GM19328 (cell line): ENCODE data around the gene KRTAP10-3.
"Not testable (repeated sequence)": the region's sequence is repeated elsewhere in the genome, so short reads cannot be mapped to it uniquely, and the experiment has no call there.

Experiments used
- ATAC-seq: cut with Tn5 transposase; IDR thresholded peaks from one replicate; pipeline ENCODE4 v1.9.1; 2021; ENCODE audit warnings: mild to moderate bottlenecking, moderate library complexity; ENCODE audit not compliant: unreplicated experiment

Gene KRTAP10-3

GRCh38 chr21:44558695-44559094, at the start of gene KRTAP10-3:
TSS of gene KRTAP10-3 (minus strand) at chr21:44558795. CDS start at chr21:44558715, 80 bp downstream.
- ATAC-seq, result no peak

DNA sequence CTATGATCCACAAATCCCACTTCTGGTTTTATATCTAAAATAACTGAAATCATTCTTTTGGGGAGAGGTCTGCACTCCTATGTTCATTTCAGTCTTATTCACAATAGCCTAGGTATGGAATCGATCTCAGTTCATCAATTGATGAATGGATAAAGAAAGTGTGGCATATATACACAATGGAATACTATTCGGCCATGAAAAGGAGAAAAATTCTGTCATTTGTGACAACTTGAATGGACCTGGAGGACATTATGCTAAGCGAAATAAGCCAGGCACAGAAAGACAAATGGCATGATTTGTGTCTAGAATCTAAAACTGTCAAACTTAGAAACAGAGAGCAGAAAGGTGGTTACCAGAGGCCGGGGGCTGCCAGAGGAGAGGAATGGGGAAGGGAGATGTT, 47.9 kb upstream of the KRTAP10-3 start:
- no peak for ATAC-seq

DNA sequence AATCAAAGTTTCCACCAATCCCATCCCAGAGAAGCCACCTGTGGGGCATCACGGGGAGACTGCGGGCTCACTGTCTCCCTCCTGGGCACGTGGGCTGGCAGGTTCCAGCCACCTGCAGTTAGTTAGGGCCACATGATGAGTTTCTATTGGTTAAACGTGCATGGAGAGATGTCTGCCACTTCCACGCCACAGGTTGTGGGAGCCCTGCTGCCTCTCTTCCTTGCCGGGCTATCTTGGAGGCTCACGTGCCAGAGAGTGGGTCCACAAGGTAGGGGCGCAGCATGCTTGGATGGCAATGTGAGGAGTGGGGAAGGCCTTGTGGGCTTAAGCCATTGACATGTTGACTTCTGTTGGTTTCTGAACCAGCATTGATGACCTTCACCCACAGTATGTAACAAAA, 45.3 kb upstream of the KRTAP10-3 start:
- ATAC-seq, result no peak

GRCh38 chr21:44603109-44603875, 44.7 kb upstream of the KRTAP10-3 start:
- no peak for ATAC-seq

GRCh38 chr21:44602463-44602850, 43.9 kb upstream of the KRTAP10-3 start:
- no peak for ATAC-seq

- no peak for ATAC-seq
These were observed 43.2 kb upstream of the KRTAP10-3 start for GRCh38 chr21:44601596-44602462.

- not testable (repeated sequence) for ATAC-seq
These were observed 42.5 kb upstream of the KRTAP10-3 start for GRCh38 chr21:44601091-44601490.

DNA sequence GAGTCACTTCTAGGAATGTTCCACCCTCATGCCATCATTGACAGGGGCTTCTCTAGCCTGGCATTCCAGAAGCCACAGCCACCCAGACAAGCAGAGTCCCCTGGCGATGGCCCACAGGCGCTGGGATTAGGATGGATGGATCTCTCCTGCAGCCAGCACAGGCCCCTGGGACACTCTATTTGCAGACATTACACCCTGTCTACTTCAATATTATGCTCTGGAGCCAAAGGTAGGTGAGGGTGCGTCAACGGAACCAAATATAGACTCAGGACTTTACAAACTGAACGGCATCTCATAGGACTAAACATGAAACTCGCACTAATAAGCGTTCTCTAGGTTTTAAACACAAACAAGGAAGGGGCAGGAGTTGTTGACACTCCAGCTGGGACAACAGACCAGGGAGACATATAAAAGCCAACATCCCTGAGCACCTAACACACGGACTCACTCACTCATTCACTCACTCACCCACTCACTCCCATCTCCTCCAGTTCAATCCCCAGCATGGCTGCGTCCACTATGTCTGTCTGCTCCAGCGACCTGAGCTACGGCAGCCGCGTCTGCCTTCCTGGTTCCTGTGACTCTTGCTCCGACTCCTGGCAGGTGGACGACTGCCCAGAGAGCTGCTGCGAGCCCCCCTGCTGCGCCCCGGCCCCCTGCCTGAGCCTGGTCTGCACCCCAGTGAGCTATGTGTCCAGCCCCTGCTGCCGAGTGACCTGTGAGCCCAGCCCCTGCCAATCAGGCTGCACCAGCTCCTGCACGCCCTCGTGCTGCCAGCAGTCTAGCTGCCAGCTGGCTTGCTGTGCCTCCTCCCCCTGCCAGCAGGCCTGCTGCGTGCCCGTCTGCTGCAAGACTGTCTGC, 41.8 kb upstream of the KRTAP10-3 start, which contains the start of gene KRTAP10-7:
Gene KRTAP10-7, plus strand, starts transcription at position 480 of the 861 bp plus-strand sequence. Its CDS starts 25 bp downstream, at position 505.
- ATAC-seq, result not testable (repeated sequence)

- no peak for ATAC-seq
These were observed 40.9 kb upstream of the KRTAP10-3 start for GRCh38 chr21:44599264-44600029.

- ATAC-seq, result no peak
These were observed 39.5 kb upstream of the KRTAP10-3 start for GRCh38 chr21:44598061-44598460.

DNA sequence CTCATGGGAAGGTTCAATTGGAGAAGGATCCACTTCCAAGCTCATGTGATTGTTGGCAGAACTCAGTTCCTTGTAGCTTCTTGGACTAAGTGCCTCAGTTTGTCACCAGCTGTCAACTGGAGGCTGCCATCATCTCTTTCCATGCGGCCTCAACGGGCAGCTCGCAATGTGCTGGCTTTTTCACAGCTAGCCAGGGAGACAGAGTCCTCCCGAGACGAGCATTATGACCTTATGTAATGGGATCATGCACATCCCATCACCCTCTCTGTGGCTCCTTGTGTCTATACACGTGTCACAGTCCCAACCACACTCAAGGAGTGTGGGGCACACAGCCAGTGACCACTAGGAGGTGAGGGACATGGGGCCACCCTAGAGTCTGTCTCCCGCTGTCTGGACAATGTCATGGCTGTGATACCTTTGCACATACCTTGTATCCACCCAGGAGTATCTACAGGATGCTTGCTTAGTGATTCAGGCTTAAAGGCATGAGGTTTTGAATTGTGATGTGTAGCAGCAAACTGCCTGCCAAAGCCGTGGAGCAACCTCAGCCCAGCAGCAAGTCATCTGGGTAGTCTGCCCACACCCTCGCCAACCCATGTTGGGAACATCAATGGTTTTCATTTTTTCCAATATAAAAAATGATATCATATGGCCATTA, 37.6 kb upstream of the KRTAP10-3 start:
- ATAC-seq, result no peak

DNA sequence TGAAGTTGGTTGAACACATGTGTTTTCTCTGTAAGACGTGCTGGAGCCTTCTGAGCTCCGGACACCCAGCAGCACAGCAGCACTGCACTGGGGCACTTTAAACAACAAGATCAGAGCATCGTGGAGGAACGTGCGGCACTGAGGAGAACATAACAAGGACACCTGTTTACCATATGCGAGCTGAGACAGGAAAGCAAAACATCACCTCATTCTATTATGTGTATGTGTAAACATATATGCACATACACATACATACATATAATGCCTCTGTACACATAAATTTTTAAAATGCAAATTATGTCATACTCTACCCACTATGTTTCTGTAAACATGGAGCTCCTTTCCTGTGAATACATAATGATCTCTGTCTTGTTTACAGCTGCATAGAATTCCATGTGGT, 36.9 kb upstream of the KRTAP10-3 start:
- no peak for ATAC-seq

DNA sequence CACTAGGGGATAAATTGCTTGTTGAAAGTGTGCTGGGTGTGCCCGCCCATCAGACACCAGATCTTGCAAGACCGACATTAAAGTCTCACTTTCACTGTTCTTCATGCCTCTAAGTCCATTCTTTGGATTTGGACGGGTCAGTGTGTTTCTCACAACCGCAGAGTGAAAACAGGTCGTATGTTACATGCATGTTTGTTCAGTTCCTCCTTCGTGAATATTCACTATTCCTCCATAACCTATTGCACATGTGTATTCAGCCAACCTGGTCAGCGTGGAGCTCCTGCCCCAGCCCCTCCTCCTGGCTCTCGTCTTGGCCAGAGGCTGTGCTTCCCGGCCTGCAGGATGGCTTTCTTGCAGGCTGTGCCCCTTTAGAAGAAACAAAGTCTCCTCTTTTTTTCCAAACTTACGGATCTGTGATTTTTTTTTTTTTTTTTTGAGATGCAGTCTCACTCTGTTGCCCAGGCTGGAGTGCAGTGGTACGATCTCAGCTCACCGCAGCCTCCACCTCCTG, 35.9 kb upstream of the KRTAP10-3 start:
- ATAC-seq, result no peak

DNA sequence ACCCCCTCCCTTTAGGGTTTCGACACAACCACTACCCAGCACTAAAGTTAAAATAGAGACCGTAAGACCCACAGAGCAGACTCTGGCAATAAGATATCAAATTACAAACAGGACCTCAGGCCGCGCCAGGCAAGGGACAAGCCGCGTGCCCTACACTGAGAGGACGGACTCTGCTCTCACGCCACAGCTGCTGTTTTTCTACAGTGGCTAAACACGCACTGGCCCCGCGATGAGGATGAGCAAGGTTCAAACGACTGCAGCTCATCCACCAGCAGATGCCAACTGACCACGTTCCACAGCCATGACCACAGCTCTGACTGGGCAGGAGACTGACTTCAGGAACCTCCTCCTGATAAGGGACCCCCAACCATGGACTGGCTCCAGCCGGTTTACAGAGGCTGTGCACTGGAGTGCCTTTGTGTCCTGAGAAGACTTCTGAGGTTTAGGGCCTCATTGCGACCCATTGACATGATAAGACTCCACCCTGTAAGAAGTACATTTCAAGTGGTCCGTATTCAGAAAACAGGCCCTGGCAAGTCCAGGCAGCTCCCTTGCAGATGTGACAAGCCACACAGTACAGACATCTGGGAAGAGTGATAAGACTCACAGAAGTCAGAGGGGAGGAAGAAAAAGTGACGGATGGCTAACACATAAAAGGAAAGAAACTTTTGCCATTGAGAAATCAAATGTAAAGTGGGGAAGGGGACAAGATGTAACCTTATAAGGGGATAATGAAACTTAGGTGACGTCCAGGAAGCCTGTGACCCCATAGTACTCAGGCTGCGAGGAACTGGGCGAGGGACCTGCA, 35.2 kb upstream of the KRTAP10-3 start:
- no peak for ATAC-seq

DNA sequence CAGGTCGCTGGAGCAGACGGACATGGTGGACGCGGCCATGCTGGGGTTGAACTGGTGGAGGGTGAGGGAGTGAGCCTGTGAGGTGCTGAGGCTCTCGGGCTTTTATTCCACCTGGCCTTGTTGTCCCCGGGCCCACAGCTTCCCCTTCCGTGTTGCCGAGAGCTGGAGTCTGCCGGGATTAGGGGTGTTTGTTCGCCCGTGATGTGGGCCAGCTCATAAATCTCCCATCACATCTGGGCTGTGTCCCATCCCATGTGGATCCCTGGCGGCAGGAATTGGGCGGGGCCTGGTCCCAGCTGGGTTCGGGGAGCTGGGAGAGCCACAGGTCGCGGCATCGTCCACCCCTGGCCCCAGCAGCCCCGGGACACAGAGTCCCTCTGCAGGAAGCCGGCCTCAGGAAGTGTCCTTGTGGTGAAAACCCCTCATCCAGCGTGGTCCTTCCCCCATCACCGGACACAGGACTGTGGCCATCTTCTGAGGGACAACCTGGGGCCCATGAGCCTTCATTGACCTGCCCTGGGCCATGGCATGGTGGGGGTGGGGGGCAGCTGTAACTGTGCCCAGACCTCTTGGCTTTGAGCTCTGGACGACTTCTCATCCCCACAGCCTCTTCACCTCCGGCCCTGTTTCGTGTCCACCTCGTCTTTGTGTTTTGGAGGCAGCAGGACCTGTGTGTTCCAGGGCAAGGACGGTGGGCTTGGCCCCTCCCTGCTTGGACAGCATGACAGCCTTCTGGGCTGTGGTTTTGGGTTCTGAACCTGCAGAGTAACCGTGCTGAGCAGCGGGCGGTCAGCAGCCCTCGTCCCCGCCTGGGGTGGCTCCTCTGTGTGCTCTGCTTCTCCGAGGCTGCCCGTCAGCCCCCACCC, 34.1 kb upstream of the KRTAP10-3 start, which contains the start of gene KRTAP10-6:
Gene KRTAP10-6, minus strand, starts transcription at position 60 of the 866 bp plus-strand sequence. Its CDS starts 21 bp downstream, at position 39.
- ATAC-seq, result no peak

- ATAC-seq, result not testable (repeated sequence)
These were observed 33.2 kb upstream of the KRTAP10-3 start for GRCh38 chr21:44591801-44592130.
